Stimulated activated CD4-positive, alpha-beta T cell treated with anti-CD3 and anti-CD28 coated beads, TNF-alpha, amount 100 ng/mL, for 4 hours (primary cell): ENCODE results near the gene COL23A1.
"Not testable (repeated sequence)": the region's sequence is repeated elsewhere in the genome, so short reads cannot be mapped to it uniquely, and the experiment has no call there.

Experiments used
- DNase-seq, 3 experiments: peaks; one replicate each; pipeline ENCODE4 v3.0.0-alpha.2; 2020; ENCODE audit warnings: low read depth in 3 of 3

The COL23A1 gene

DNA sequence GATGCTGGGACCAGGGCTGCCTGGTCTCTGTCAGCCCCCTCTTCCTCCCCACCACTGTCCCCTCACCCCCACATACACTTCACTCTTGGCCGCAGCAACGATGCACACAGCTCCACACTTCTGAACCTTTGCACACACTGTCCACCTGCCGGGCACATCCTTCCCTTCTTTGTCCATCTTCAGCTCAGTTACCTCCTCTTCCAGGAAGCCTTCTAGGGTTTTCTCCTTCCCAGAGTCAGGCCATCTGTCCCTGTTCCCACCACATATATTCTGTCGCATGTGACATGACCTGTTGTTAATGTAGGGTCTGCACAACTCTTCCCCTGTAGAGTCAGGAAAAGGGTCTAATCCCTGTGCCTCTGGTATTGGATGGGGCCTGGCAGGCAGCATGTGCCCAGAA, 319.0 kb downstream of the COL23A1 start:
- DNase-seq = no peak

DNA sequence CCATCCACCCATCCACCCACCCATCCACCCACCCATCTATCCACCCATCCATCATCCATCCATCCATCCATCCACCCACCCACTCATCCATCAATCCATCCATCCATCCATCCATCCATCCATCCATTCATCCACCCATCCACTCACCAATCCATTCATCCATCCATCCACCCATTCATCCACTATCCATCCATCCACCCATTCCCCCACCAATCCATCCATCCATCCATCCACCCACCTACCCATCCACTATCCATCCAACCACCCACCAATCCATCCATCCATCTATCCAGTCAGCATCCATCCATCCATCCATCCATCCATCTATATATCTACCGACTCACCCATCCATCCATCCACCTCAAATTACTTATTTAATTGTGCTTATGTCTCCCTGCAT, 320.7 kb downstream of the COL23A1 start:
- DNase-seq = no peak

DNA sequence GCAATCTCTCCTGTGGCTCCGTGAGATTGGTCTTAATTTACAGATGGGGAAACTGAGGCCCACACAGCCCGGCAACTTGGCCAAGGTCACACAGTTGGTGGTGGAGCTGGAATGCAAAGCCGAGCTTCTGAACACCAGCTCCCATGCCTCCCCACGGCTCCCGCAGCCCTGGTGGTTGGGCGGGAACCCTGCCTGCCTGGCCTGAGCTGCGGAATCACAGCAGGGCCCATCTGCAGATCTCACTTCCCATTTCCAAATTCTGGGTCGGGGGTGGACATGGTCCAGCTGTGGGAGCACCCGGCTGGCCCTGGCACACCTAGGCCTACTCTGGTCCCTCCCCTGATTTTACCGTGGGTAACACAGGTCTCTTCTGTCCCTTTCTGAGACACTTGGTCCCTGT, 322.3 kb downstream of the COL23A1 start:
- DNase-seq = no peak

DNA sequence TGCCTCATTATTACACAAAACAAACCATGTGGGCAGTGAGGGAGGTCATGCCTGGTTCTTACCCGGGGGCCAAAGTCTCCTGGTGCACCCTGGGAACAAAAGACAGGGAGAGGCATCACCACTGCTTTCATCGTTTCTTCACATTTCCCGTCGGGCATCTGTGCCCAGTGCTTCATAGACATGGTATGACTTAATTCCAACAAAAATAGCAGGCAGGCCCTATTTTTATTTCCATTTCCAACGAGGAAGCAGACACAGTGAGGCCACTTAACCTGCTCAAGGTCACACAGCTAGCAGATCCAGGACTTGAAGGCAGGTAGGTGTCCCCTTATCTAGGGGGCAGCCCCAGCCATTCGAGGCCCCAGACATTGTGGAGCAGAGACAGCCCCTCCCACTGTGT, 322.9 kb downstream of the COL23A1 start:
- no peak for DNase-seq

DNA sequence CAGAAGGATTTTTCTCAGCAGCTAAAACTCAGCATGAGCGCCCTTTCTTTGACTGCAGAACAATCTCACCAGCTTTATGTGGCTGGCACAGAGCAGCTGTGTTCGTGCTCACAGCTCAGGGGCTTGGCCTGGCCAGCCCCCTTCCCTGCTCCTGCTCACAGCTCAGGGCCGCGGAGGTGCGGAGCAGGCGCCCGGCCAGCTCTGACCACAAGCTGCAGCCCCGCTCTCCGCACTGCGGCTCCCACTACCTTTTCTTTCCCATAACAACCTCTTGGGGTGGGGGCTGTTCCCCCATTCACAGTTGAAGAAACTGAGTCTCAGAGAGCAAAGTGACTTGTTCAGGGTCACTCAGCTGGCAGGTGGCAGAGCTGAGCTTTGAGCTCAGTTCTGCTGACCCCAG, 323.6 kb downstream of the COL23A1 start:
- DNase-seq = no peak

DNA sequence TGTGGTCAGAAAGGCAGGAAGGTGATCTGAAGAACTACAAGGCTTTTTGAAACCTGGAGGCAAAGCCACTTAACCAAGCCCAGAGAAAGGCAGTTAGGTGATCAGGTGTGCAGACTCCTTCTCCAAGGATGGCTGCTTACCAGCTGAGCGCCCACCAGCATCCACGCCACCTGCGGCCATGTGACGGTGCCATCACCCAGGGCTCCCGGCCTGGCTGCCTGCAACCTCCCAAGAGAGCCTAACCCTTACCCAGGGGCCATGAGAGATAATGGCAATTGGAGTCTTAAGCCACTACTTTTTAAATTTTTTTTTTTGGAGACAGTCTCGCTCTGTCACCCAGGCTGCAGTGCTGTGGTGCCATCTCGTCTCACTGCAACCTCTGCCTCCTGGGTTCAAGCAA, 324.4 kb downstream of the COL23A1 start:
- no peak for DNase-seq

DNA sequence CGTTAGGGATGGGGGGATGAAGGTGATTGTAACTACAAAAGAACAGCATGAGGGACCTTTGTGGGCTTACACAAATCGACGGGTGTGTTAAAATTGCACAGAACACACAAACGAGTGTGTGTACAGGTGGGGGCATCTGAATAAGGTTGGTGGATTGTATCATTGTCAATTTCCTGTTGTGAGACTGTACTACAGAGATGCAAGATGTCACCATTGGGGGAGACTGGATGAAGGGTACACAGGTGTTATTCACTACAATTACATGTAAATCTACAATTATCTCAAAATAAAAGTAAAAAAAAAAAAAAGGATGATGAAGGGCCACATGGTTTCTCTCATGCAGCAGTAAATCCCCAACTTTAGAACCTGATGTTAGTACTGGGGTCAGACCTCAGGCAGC, 326.1 kb downstream of the COL23A1 start:
- no peak for DNase-seq

DNA sequence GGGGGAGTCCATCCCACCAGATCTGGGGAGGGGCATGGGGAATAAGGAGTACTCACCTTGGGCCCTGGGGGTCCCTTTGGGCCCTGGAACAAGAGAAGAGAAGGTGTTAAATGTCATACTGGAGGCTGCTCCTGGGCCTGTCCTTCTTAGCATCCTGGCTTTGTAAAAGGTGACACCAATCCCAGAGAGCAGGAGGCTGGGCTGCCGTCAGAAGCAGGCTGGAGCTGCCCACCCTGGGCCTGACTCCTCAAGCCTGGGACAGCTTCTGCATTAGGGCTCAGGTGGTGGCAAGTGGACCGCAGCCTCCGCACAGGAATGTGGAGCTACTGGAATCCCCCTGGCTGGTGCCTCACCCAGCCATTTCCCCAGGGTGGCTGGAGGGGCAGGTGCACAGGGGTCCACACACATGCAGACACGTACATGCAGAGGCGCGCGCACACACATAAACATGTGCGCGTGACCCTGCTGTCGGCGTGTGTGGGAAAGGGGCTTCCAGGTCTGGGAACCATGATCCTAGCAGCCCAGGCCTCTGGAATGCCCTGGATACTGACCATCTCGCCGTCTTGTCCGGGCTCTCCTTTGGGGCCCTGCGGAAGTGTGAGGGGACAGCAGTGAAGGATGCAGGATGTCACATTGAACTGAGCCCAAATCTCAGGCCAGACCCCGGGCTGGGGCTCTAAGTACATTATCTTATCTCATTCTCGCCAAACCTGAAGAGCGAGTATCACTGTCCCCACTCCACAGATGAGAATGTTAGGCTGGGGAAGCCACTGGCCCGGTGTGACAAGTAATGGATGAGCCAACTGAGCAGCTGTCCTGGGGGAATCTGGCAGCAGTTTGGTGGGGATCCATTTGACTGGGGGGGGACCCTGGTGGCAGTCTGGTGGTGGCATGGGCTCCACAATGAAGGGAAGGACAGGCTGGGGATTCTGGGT, 328.3 kb downstream of the COL23A1 start:
- no peak for DNase-seq

DNA sequence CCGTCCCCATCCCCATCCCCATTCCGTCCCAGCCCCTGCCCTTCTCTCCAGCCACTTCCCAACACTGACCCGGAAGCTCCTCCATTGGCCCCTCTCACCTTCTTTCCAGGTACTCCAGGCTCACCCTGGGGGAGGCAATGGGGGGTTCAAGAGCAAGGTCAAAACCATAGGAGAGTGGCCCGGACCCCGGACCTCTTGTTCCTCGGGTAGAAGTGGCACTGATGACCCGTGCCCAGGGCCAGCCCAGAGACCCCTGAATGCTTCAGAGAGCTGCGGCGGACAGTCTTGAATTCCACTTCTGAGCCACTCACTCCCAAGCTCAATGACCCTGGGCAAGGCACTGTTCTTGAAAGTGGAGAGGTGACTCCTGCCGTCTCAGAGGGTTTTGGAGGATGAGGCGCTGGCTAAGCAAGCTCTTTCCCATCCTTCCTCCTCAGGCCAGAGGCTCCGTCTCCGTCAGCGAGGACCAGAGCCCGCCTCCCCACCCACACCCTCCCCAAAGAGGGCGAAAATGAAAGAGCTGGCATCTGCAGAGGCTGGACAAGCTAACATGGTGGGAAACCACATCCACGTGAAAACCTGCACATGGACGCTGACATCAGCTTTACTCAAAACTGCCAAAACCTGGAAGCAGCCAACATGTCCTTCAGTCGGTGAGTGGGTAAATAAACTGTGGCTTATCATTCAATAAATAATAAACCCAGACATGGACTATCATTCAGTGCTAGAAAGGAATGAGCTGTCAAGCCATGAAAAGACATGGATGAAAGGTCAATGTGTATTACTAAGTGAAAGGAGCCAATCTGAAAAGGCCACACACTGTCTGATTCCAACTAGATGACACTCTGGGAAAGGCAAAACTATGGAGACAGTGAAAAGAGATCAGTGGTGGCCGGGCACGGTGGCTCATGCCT, 330.3 kb downstream of the COL23A1 start:
- no peak for DNase-seq

DNA sequence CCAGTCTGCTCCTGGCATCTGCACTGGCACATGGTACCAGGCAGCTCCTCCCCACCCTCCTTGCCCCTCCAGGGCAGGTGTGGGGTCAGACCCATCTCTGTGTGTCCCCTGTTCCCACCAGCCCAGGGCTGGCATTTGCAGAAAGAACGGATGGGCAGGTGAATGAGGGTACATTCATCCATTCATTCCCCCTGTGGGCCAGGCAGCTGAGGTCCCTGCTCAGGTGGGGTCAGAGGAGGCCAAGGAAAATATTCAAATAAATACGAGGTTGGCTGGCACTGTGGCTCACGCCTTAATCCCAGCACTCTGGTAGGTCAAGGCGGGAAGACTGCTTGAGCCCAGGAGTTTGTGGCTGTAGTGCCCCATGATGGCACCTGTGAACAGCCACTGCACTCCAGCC, 332.5 kb downstream of the COL23A1 start:
- DNase-seq = no peak

DNA sequence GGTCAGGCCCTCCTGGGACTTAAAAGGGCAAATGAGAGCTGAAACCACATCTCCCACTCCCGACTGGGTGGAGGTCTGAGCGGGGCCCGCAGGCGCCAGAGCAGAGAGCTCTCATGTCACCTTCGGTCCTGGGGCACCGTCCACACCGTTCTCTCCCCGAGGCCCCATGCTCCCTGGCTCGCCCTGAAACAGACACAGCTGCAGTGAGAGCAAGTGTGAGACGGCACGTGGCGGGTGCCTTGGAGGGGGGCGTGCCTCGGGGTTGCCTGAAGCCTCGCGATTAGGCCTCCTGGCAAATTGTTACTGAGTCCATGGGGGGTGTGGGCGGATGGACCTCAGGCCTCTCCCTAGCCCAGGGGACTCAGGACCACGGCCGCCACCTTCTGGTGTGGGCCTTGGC, 333.4 kb downstream of the COL23A1 start:
- no peak for DNase-seq

DNA sequence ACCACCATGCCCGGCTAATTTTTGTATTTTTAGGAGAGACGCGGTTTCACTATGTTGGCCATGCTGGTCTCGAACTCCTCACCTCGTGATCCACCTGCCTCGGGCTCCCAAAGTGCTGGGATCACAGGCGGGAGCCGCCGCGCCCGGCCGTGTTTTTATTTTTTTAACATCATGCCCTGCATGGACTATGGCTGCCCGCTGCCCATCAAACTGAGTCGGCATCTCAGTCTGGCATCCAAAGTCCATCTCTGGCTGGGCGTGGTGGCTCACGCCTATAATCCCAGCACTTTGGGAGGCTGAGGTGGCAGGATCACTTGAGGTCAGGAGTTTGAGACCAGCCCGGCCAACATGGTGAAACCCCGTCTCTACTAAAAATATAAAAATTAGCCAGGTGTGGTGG, 336.6 kb downstream of the COL23A1 start:
- not testable (repeated sequence) for DNase-seq

DNA sequence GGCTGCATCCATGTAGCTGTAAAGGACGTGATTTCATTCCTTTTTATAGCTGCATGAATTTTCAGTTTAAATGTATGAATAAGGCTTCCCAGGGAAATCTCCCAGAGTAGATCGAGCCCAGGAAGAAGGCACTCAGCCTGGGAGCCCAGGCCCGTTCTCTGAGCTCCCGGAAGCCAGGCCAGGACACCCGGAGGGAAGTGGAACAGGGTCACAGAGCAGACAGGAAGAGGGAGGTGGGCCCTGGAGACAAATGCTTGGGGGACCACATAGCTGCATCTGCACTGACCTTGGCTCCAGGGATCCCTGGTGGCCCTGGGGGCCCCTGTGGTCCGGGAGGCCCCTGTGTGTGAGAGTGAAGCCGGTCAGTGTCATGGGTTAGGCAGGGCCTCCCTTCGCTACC, 337.9 kb downstream of the COL23A1 start:
- DNase-seq = no peak

DNA sequence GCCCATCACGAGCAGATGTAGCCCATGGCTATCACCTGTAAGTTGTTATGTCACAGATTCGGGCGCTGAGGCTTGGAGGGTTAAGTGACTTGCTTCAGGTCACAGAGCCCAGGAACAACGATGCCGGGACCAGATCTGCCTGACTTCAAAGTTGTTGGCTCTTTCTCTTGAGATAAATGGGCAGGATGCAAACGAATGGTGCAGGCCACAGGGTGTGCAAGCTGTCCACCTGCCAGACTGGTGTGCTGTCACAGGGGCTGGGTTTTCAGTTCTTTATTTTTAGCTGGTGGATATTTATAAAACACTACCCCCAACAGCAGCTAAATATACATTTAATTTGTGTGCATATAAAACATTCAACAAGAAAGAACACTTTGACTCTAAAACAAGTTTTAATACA, 339.9 kb downstream of the COL23A1 start:
- DNase-seq = no peak

DNA sequence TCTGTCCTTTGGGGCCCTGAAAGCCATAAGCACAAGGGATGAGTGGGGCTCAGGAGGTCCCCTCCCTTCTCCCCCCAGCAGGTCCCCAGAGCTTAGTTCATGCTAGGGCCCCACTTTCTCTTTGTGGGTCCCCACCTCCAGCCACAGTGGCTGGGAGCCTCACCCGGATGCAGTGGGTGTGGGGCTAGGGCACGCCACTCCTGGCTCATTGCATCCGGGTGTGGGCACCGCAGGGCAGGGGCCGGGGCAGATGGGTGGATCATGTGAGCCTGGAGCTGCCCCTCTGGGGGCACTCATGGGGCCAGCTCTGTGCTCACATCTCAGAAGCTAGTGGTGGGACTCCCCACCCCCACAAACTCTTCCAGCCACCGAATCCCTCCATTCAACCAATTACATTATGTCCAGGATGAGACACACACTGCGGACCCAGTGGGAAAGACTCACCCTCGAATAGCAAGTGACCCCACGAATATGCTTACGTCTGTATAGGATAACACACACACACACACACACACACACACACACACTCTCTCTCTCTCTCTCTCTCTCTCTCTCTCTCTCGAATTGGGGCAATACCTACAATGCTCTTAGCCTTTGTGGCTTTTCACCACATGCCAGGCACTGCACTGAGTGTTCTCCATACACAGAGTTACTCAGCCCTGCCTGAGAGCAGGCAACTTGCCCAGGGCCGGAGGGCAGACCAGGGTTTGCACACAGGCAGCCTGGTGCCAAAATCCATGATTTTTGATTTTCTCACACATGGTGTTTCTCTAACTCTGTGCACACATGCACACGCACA, 340.8 kb downstream of the COL23A1 start:
- DNase-seq = no peak

DNA sequence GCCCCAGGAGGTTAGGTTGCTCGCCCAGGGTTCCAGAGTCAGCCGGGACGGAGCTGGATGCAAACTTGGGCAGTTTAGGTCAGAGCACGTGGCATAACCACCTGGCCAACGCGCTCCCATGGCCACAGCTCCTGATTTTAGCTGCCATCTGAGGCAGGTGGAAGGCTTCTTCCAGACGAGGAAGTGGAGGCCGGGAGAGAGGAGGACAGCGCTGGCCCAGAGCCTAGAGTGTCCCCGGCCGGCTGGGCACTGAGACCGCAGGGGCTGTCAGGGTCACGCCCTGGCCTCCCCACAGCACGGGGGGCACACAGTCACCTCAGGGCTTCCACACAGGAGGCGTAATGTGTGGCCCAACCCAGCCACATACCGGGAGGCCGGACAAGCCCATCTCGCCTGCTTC, 341.4 kb downstream of the COL23A1 start:
- no peak for DNase-seq

DNA sequence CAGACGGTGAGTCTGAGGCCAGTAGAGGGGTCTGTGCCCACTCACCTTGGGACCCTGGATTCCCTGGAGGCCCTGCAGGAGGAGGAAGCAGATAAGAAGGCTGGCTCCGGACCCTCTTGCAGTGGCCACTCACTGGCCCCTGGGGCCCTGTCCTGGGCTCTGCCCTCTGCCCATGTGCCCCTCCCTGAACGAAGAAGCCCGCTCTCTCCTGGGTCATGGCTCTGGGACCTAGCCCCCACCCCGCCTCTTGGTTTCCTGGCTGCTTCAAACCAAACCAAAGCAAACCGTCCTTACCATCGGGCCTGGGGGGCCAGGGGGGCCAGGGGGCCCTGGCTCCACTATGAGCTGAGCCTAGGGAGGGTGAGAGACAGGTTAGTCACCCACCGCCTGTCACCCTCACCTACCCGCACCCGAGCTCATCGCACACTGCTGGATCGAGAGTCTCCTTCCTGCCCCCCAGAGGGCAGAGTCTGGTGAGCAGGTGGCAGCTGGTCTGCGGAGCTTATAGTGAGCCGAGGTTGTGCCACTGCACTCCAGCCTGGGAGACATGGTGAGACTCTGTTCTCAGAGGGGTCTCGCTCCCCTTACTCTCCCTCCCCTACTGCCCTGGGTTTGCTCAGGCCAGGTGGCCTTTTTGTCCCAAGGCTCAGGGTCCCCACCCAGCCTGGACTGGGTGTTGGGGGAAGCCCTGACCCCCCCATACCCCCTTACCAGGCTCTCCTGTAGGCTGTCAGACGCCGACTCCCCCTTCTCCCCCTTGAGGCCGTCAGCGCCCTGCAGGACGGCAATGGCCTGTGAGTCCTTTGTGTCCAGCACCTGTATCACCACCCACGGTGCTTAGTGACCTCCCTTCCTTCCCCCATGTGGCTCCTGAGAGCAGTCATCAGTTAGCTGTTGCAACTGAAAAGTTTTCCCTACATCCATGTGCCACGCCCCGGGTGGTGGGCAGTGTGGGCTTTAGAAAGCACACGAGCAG, 342.4 kb downstream of the COL23A1 start:
- DNase-seq = no peak

DNA sequence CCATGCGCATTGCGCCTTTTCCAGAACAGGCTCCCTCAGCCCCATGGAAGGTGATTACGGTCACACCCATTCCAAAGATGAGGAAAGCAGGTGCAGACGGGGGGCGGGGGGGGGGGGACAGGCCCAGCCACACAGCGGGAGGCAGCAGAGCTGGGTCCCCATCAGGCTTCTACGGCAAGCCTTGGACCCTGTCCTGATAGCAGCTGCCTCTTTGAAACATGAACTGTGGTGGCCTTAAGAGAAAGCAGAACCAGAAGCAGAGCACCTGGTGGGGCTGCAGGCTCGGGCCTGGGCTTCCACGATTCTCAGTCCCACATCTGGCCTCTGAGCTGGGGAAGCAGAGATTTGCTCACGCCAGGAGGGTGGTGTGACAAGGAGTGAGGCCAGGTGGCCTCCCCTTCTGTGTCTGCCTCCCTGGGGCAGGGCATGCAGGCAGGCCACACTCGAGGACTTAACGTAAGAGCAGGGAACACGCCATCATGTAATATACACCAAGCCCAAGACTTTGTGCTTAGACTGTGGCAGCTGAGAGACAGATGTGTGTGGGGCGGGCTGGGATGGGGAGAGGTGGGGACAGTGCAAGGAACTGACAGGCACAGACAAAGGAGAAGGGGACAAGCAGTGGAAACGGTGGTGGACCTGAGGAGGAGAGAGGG, 343.4 kb downstream of the COL23A1 start:
- DNase-seq = no peak

DNA sequence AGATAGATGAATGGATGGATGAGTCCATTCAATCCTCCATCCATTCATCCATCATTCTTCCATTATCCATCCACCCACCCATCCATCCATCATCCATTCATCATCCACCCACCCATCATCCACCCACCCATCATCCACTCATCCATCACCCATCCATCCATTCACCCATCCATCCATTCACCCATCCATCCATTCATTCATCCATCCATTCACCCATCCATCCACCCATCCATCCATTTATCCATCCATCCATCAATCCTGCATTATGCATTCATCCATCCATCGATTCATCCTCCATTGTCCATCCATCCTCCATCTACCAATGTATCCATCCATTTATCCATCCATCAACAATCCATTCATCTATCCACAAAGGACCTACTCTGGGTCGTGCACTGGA, 344.8 kb downstream of the COL23A1 start:
- DNase-seq = no peak

DNA sequence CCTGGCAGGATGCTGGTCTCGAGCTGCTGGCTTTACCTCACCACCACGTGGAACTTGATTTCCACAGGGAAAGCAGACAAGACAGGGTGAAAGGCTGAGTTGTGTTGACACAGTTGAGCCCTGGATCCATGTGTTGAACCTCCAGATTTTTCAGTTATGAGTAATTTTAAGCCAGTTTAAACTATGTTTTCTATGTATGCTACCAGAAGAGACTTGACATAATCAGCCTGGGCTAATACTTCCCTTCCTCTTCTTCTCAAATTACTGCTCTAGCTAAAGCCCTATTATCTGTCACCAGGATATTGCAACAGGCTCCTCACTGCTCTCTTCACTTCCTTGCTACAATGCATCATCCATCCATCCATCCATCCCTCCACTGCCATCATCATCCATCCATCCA, 345.6 kb downstream of the COL23A1 start:
- no peak for DNase-seq
